Right lobe of liver (tissue), 4 donors: ENCODE measurements around the gene SPN.

Experiments
- POLR2A ChIP-seq: fragments of 450-650 bp; IDR thresholded peaks from one replicate; pipeline ENCODE4 v1.6.1; 2017; ENCODE audit warnings: antibody characterized with exemption, mild to moderate bottlenecking
- TF ChIP-seq, protein P1 (sequence below), 4 donors: fragments of 200-600 bp in 3 of 4; fragments of 450-650 bp in 1 of 4; IDR thresholded peaks; one replicate each; pipeline versions ENCODE4 v1.5.1 to v1.8.0; 2016 to 2022; ENCODE audit warnings: antibody characterized with exemption in 4 of 4, mild to moderate bottlenecking in 2 of 4
- donor health status: DM: no; HTN: no; CAD: no.
- donor health status: DM: no; HTN: no; CAD: no.
- donor health status: DM: no; HTN: yes; CAD: no.

DNA sequence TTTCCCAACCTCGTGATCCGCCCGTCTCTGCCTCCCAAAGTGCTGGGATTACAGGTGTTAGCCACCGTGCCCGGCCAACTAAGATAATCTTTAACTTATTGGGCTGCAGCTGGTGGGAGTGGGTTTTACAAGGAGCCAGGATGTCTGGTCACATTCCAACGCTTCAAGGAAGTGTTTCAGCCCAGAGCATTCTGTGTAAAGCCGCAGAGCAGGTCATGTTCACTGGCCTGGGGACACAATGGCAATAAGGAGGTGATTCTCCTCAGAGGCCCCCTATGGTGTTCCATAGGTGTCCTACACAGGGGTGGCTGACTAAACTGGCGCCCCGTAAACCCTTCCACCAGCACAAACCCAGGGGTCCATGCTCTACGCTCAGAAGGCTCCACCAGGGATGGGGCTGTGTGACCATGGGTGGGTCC is 17.1 kb downstream of the SPN start:
- TF ChIP-seq, protein P1, sequence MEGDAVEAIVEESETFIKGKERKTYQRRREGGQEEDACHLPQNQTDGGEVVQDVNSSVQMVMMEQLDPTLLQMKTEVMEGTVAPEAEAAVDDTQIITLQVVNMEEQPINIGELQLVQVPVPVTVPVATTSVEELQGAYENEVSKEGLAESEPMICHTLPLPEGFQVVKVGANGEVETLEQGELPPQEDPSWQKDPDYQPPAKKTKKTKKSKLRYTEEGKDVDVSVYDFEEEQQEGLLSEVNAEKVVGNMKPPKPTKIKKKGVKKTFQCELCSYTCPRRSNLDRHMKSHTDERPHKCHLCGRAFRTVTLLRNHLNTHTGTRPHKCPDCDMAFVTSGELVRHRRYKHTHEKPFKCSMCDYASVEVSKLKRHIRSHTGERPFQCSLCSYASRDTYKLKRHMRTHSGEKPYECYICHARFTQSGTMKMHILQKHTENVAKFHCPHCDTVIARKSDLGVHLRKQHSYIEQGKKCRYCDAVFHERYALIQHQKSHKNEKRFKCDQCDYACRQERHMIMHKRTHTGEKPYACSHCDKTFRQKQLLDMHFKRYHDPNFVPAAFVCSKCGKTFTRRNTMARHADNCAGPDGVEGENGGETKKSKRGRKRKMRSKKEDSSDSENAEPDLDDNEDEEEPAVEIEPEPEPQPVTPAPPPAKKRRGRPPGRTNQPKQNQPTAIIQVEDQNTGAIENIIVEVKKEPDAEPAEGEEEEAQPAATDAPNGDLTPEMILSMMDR (IDR thresholded peaks at IDR 0.05): no peak
- TF ChIP-seq POLR2A: no peak
